ENCODE data around the gene TNNT3.

TNNT3 gene

DNA sequence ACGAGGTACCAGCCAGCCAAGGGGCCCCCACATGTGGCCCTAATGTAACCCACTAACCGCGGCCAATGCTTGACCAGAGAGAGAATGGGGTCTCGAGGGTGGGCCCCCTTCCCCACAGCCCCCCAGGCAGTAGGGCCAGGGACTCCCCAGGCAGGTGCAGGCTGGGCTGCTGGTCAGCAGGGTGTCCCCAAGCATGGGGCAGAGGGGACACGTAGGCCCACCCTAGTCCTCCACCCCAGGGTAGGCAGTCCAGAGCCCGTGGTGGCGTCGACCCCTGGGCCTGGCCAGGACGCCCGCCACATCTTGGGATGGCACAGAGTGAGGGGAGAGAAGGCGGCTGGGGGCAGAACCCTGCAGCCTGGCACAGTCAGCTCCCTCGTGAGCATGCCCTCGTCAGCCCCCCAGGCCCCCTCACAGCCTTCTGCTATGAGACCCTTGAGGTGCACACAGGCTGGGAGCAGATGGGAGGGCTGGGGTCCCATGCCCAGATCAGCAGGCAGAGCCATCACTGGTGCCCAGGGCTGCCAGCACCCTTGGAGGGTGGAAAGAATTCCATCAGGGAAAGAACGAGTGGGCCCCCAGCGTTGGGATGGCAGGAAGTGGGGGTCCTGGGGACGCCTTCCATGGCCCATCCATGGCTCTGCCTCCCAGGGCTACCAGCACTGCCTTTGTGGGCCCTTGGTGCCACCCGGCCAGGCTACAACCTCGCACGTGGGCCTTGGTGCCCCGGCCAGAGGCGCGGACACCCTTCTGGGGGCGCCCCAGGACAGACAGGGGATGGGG lies 6.1 kb downstream of the TNNT3 start:
- Histone ChIP-seq H2AFZ (ENCODE audit: low read depth, low read length, severe bottlenecking) (no peak overlapping the region), H3K79me2 (ENCODE audit: insufficient read depth, low read length) (no peaks in the 10 kb centered on the region), H3K27me3 (ENCODE audit: low read length) (no peaks in the 10 kb centered on the region), H4K20me1 (ENCODE audit: low read depth, low read length) (no peaks in the 10 kb centered on the region), H3K9me2 (replicated peaks; ENCODE audit: insufficient read depth, low read length) (no peaks in the 10 kb centered on the region), H3K4me3 (ENCODE audit: insufficient read depth, low read length, poor library complexity, severe bottlenecking) (no peak overlapping the region), H3K9me3 (ENCODE audit: insufficient read depth, low read length) (no peaks in the 10 kb centered on the region), H3K27ac (ENCODE audit: low read depth, low read length) (no peak overlapping the region), H3F3A (ENCODE audit: insufficient read depth) (no peaks in the 10 kb centered on the region), H3K4me2 (ENCODE audit: low read depth, low read length, poor library complexity, severe bottlenecking) (no peak overlapping the region), H3K9ac (ENCODE audit: low read length) (no peak overlapping the region), H3K36me3 (ENCODE audit: low read length) (no peaks in the 10 kb centered on the region)
- TF ChIP-seq CTCF (IDR thresholded peaks at IDR 0.05; ENCODE audit: insufficient read depth, low read length, poor library complexity, severe bottlenecking) (no peak), EZH2phosphoT487 (conservative IDR thresholded peaks at IDR 0.05; ENCODE audit: low read length) (no peak)

DNA sequence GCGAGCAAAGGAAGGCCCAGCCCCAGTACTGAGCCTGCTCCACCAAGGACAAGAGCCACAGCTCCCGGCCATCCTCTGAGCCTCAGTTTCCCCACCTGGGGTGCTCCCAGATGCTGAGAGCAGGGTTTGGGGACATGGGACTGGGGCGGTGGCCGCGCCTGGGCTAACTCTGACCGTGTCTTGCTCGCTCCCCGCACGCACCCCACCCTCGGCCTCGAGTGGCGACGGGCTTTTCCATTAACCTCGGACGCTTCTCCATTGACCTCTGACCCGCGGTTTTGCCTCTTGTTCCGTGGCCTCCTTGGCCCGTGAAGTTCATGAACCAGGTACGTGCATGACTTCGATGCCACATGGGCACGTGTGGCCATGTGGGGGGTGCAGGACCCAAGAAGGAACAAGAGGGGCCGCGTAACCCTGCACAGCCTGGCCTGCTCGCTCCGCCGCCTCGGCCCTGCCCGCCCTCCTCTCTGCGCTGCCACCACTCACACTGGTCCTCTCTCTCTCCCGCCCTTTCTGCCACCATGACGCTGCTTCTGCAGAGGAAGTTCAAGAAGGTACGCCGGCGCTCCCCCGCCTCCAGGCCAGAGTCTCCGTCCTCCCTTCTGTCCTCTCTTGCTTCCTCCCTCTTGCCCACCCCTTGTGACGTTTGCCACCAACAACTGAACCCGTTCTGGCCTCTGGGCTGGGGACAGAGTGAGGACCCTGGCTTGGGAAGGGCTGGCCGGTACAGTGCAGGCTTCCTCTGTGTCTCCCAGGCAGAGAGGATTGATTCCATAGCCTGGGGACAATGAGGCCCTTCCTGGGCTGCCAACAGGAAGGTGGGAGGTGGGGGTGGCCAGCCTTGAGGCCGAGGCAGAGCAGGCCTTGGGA lies 6.9 kb downstream of the TNNT3 start:
- no peaks in the 10 kb centered on the region for H3K9me3 ChIP-seq (ENCODE audit: insufficient read depth, low read length)
- H2AFZ ChIP-seq (ENCODE audit: low read depth, low read length, severe bottlenecking), result no peak overlapping the region
- H3K27ac ChIP-seq (ENCODE audit: low read depth, low read length), result no peak overlapping the region
- H3K4me2 ChIP-seq (ENCODE audit: low read depth, low read length, poor library complexity, severe bottlenecking), result no peak overlapping the region
- H3K9ac ChIP-seq (ENCODE audit: low read length), result no peak overlapping the region
- TF ChIP-seq EZH2phosphoT487 (conservative IDR thresholded peaks at IDR 0.05; ENCODE audit: low read length) (no peak), CTCF (IDR thresholded peaks at IDR 0.05; ENCODE audit: insufficient read depth, low read length, poor library complexity, severe bottlenecking) (no peak)
- H3F3A ChIP-seq (ENCODE audit: insufficient read depth), result no peaks in the 10 kb centered on the region
- H3K9me2 ChIP-seq (replicated peaks; ENCODE audit: insufficient read depth, low read length), result no peaks in the 10 kb centered on the region
- H3K36me3 ChIP-seq (ENCODE audit: low read length), result no peaks in the 10 kb centered on the region
- no peaks in the 10 kb centered on the region for H3K27me3 ChIP-seq (ENCODE audit: low read length)
- H3K79me2 ChIP-seq (ENCODE audit: insufficient read depth, low read length), result no peaks in the 10 kb centered on the region
- H4K20me1 ChIP-seq (ENCODE audit: low read depth, low read length), result no peaks in the 10 kb centered on the region
- no peak overlapping the region for H3K4me3 ChIP-seq (ENCODE audit: insufficient read depth, low read length, poor library complexity, severe bottlenecking)

DNA sequence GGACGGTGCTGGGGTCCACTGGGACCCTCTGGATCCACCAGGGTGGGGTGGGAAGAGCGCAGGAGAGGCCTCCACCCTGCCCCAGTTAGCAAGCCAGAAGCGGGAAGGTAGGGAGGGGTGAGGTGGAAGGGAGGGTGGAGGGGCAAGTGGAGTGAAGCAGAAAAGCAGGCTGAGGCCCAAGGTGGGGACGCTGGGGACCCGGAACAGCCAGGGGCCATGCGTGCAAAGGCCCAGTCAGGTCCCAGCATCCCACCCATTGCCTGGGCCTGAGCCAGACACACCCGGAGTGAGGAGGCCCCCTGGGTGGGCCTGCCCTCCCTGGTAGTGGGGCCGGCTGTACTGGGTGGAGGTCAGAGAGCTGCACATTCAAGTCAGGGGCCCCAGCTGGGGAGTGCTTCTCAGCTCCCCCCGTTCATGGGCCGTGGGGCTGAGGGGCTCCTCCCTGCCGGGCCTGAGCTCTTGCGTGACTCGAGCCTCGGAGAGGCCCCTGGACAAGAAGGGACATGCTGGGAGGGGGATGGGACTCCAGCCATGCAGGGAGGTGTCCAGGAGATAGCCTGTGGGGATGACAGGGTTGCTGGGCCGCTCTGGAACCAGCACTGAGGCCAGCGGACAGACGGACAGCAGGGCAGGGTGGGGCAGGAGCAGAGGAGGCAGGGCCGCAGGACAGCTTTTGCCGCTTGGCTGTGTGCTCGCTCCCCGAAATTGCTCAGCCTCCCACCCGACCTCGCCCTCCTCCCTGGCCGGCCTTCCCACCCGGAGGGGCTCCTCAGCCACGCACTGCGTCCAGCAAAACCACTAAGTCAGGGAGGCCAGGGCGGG lies 7.7 kb downstream of the TNNT3 start:
- Histone ChIP-seq H3K27me3 (ENCODE audit: low read length) (no peaks in the 10 kb centered on the region), H4K20me1 (ENCODE audit: low read depth, low read length) (no peaks in the 10 kb centered on the region)
- TF ChIP-seq CTCF (IDR thresholded peaks at IDR 0.05; ENCODE audit: insufficient read depth, low read length, poor library complexity, severe bottlenecking) (no peak), EZH2phosphoT487 (conservative IDR thresholded peaks at IDR 0.05; ENCODE audit: low read length) (no peak)

More for the DNA sequence above, 7.7 kb downstream of the TNNT3 start:
- Histone ChIP-seq H3K4me2 (ENCODE audit: low read depth, low read length, poor library complexity, severe bottlenecking) (no peak overlapping the region), H3K9ac (ENCODE audit: low read length) (no peak overlapping the region), H3K27ac (ENCODE audit: low read depth, low read length) (no peak overlapping the region), H2AFZ (ENCODE audit: low read depth, low read length, severe bottlenecking) (no peak overlapping the region), H3K79me2 (ENCODE audit: insufficient read depth, low read length) (no peaks in the 10 kb centered on the region), H3K9me2 (replicated peaks; ENCODE audit: insufficient read depth, low read length) (no peaks in the 10 kb centered on the region), H3K36me3 (ENCODE audit: low read length) (no peaks in the 10 kb centered on the region), H3F3A (ENCODE audit: insufficient read depth) (no peaks in the 10 kb centered on the region), H3K9me3 (ENCODE audit: insufficient read depth, low read length) (no peaks in the 10 kb centered on the region), H3K4me3 (ENCODE audit: insufficient read depth, low read length, poor library complexity, severe bottlenecking) (no peak overlapping the region)

Measured in SU-DHL-6 (cell line).